ENCODE measurements around the gene RGS5.

RGS5 gene

GRCh38 chr1:163178628-163179027 is 24.1 kb downstream of the RGS5 start:
- no peak for DNase-seq

- no peak for DNase-seq
These were observed 25.9 kb downstream of the RGS5 start for GRCh38 chr1:163176797-163177196.

- no peak for DNase-seq
These were observed 27.9 kb downstream of the RGS5 start for GRCh38 chr1:163174524-163175437.

- no peak for DNase-seq
These were observed 29.6 kb downstream of the RGS5 start for GRCh38 chr1:163173121-163173520.

GRCh38 chr1:163172596-163172995 is 30.1 kb downstream of the RGS5 start:
- DNase-seq: no peak

- no peak for DNase-seq
These were observed 30.9 kb downstream of the RGS5 start for GRCh38 chr1:163171826-163172225.

GRCh38 chr1:163170975-163171676 is 31.6 kb downstream of the RGS5 start:
- DNase-seq: no peak

GRCh38 chr1:163170331-163170730 is 32.4 kb downstream of the RGS5 start:
- no peak for DNase-seq

GRCh38 chr1:163169553-163169952 is 33.2 kb downstream of the RGS5 start:
- DNase-seq: no peak

- DNase-seq: no peak
These were observed 34.7 kb downstream of the RGS5 start for GRCh38 chr1:163168053-163168452.

GRCh38 chr1:163166886-163167555 is 35.7 kb downstream of the RGS5 start:
- no peak for DNase-seq

- DNase-seq: no peak
These were observed 37.6 kb downstream of the RGS5 start for GRCh38 chr1:163165119-163165518.

GRCh38 chr1:163163881-163164582 is 38.7 kb downstream of the RGS5 start:
- no peak for DNase-seq

GRCh38 chr1:163163163-163163562 is 39.6 kb downstream of the RGS5 start:
- no peak for DNase-seq

GRCh38 chr1:163162381-163162914 is 40.3 kb downstream of the RGS5 start:
- no peak for DNase-seq

GRCh38 chr1:163161841-163162240 is 40.9 kb downstream of the RGS5 start:
- no peak for DNase-seq

- no peak for DNase-seq
These were observed 41.4 kb downstream of the RGS5 start for GRCh38 chr1:163161337-163161736.

- no peak for DNase-seq
These were observed 47.1 kb downstream of the RGS5 start for GRCh38 chr1:163155606-163156005.

GRCh38 chr1:163148911-163149310 is 53.8 kb downstream of the RGS5 start:
- no peak for DNase-seq

GRCh38 chr1:163147019-163147418 is 55.7 kb downstream of the RGS5 start:
- no peak for DNase-seq

- no peak for DNase-seq
These were observed 57.3 kb downstream of the RGS5 start for GRCh38 chr1:163145435-163145834.

GRCh38 chr1:163144418-163144817 is 58.3 kb downstream of the RGS5 start:
- no peak for DNase-seq

- DNase-seq: no peak
These were observed 60.6 kb downstream of the RGS5 start for GRCh38 chr1:163142152-163142551.
